ENCODE data around the gene PPL.
A peak's percentile ranks its signal among the peaks of the same experiment; 100 is the strongest.

Gene PPL, protein sequence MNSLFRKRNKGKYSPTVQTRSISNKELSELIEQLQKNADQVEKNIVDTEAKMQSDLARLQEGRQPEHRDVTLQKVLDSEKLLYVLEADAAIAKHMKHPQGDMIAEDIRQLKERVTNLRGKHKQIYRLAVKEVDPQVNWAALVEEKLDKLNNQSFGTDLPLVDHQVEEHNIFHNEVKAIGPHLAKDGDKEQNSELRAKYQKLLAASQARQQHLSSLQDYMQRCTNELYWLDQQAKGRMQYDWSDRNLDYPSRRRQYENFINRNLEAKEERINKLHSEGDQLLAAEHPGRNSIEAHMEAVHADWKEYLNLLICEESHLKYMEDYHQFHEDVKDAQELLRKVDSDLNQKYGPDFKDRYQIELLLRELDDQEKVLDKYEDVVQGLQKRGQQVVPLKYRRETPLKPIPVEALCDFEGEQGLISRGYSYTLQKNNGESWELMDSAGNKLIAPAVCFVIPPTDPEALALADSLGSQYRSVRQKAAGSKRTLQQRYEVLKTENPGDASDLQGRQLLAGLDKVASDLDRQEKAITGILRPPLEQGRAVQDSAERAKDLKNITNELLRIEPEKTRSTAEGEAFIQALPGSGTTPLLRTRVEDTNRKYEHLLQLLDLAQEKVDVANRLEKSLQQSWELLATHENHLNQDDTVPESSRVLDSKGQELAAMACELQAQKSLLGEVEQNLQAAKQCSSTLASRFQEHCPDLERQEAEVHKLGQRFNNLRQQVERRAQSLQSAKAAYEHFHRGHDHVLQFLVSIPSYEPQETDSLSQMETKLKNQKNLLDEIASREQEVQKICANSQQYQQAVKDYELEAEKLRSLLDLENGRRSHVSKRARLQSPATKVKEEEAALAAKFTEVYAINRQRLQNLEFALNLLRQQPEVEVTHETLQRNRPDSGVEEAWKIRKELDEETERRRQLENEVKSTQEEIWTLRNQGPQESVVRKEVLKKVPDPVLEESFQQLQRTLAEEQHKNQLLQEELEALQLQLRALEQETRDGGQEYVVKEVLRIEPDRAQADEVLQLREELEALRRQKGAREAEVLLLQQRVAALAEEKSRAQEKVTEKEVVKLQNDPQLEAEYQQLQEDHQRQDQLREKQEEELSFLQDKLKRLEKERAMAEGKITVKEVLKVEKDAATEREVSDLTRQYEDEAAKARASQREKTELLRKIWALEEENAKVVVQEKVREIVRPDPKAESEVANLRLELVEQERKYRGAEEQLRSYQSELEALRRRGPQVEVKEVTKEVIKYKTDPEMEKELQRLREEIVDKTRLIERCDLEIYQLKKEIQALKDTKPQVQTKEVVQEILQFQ (N-terminal part only)

DNA sequence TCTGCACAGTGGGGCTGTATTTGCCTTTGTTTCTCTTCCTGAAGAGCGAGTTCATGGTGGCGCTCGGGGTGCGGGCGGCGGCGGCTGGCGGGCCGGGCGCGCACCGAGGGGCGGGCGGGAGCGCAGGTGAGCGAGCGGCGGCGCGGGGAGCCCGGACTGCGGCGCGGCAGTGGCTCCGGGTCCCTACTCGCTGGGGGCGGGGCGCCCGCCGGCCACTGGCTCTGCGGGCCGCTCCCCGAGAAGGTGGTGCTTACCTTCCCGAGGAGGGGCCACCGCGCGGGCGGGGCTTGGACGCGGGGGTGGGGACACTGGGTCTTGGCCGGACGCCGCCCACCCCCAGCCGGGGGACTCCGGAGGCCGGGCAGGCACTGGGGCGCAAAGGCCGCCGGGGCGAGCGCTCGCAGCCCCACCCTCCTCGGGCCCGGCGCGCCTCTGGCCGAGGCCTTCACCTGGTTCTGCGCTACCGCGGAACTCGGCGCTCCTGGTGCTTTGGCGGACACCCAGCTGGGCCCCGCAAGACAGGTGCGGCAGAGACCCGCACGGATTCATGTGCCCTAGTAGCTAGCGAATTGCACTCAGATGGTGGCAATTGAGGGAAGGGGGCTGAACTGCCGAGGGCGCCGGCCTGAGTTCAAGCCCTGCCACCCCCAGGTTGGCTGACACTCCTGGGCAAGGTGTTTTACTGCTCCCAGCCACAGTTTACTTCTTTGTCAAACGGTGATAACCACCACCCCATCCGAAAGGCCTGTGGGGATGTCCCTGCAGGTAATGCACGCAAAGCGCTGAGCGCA is at the start of gene PPL:
Gene PPL, minus strand, starts transcription at position 158 of the 791 bp plus-strand sequence. Its CDS starts 103 bp downstream, at position 55.
- TF ChIP-seq, protein P1, sequence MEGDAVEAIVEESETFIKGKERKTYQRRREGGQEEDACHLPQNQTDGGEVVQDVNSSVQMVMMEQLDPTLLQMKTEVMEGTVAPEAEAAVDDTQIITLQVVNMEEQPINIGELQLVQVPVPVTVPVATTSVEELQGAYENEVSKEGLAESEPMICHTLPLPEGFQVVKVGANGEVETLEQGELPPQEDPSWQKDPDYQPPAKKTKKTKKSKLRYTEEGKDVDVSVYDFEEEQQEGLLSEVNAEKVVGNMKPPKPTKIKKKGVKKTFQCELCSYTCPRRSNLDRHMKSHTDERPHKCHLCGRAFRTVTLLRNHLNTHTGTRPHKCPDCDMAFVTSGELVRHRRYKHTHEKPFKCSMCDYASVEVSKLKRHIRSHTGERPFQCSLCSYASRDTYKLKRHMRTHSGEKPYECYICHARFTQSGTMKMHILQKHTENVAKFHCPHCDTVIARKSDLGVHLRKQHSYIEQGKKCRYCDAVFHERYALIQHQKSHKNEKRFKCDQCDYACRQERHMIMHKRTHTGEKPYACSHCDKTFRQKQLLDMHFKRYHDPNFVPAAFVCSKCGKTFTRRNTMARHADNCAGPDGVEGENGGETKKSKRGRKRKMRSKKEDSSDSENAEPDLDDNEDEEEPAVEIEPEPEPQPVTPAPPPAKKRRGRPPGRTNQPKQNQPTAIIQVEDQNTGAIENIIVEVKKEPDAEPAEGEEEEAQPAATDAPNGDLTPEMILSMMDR (IDR thresholded peaks at IDR 0.05; ENCODE audit: extremely low read depth, insufficient read depth, missing control alignments) = no peak
- DNase-seq (ENCODE audit: low spot score) = peak; percentile 91
- in situ Hi-C loops (cut with MboI; ENCODE audit: low pct_unique_long_range_greater_than_20kb, low sequenced_read_pairs, unreplicated experiment) = no loop called here

DNA sequence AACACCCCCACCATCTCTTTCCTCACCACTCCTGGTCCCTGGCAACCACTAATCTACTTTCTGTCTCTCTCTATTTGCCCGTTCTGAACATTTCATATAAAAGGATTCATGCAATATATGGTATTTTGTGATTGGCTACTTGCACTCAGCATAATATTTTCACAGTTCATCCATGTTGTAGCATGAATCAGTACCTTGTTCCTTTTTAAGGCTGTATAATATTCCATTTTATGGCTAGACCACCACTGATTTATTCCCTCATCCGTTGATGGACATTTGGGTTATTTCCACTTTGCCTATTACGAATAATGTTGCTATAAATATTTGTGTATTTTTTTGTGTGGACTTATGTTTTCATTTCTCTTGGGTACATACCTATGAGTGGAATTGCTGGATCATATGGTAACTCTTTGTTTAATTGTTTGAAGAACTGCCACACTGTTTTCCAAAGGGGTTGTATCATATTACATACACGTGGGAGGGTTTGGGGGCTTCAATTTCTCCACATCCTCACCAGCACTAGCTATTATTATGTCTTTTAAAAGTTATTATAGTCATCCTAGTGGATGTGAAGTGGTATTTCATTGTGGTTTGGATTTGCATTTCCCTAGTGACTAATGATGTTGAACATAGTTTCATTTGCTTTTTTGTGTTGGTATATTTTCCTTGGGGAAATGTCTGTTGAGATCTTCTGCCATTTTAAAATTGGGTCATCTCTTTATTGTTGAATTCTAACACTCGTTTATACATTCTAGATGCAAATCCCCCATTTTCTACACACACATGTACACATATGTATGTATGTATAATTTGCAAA is 47.4 kb upstream of the PPL start:
- no peak for DNase-seq (ENCODE audit: low spot score)
- in situ Hi-C loops (cut with MboI; ENCODE audit: low pct_unique_long_range_greater_than_20kb, low sequenced_read_pairs, unreplicated experiment) = no loop called here

DNA sequence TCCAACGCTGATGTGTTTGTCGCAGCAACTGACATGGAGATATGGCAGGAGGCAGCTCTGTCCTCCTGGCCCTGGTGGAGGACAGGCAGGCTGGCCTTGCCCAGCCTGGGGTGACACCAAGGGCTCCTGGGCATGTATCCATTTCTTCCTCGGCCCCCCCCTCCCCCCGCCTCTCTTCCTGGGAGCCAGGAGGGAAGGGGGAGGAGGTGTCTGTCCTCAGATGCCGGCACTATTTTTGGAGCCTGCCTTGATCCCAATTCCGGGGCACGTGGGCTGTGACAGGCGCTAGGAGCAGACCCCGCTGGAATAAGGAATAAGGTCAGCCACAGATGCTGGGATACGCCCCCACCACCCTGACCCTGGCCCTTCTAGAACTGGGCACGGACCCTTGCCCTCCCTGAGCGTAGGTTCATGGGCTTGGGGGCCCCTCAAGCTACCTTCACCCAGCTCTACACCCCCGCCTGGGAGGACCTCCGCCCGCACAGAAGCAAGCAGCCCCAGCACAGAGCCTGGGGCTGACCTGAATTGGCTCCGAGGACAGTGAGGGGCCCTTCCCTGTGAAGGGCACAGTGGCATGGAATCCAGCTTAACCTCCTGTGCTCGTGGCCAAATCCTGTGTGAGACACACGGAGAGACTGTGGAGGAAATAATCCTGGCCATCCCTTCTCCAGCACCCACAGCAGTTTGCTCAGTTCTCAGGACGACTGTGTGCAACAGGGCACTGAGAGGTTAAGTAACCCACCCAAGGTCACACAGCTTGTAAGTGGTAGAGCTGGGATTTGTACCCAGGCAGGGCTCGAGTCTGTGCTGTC is 45.3 kb upstream of the PPL start:
- no peak for DNase-seq (ENCODE audit: low spot score)
- TF ChIP-seq, protein P1 (IDR thresholded peaks at IDR 0.05; ENCODE audit: extremely low read depth, insufficient read depth, missing control alignments) = no peak
- in situ Hi-C loops (cut with MboI; ENCODE audit: low pct_unique_long_range_greater_than_20kb, low sequenced_read_pairs, unreplicated experiment) = no loop called here

More for the DNA sequence above, 47.4 kb upstream of the PPL start:
- TF ChIP-seq, protein P1 (IDR thresholded peaks at IDR 0.05; ENCODE audit: extremely low read depth, insufficient read depth, missing control alignments) = no peak

DNA sequence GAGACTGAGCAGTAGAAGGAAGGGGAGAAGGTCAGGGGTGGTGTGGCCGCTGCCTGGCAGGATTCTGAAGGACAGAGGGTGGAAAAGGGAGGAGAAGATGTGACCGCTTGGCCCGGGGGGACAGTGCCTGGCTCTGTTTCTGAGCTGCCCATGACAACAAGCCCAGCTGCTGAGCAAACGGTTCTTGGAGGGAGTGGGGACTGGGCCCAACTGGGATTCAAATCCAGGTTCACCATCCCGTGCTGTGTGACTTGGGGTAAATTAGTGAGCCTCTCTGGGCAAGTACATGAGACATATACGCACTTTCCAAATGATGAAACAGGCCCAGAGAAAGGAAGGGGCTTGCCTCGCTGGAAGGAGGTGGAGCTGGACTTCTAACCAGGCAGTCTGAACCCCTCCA is 44.5 kb upstream of the PPL start:
- no peak for DNase-seq (ENCODE audit: low spot score)
- TF ChIP-seq, protein P1 (IDR thresholded peaks at IDR 0.05; ENCODE audit: extremely low read depth, insufficient read depth, missing control alignments) = no peak
- in situ Hi-C loops (cut with MboI; ENCODE audit: low pct_unique_long_range_greater_than_20kb, low sequenced_read_pairs, unreplicated experiment) = no loop called here

DNA sequence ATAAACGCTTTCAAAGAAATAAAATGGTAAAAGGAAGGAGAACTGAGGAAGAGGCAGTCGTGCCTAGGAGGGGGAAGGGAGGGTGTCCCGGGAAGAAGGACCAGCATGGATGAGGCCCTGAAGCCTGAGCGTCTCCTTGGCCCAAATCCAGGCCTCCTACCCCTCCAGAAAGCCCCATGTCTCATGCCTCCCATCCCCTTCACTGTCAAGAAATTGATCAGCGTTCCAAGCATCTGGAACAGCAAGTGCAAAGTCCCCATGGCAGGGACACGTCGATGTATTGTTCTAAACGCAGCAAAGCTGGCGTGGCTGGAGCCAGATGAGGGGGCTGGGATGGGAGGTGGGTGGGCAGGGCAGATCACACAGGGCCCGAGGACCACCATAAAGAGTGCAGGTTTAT is 43.7 kb upstream of the PPL start:
- DNase-seq (ENCODE audit: low spot score) = no peak
- in situ Hi-C loops (cut with MboI; ENCODE audit: low pct_unique_long_range_greater_than_20kb, low sequenced_read_pairs, unreplicated experiment) = no loop called here
- TF ChIP-seq, protein P1 (IDR thresholded peaks at IDR 0.05; ENCODE audit: extremely low read depth, insufficient read depth, missing control alignments) = no peak
